WI38 (cell line): ENCODE data around the gene LRMDA.
"Not testable (repeated sequence)": the region's sequence is repeated elsewhere in the genome, so short reads cannot be mapped to it uniquely, and the experiment has no call there.

Experiments used
- H3K4me3 ChIP-seq: 2 replicates; pipeline ENCODE4 v1.5.1; 2011; ENCODE audit warnings: low read depth, mild to moderate bottlenecking, control low read depth, low read length
- CTCF ChIP-seq: IDR thresholded peaks from 2 replicates; pipeline ENCODE4 v1.5.1; 2012; ENCODE audit warnings: low read depth, mild to moderate bottlenecking, control low read depth, low read length

Gene LRMDA

DNA sequence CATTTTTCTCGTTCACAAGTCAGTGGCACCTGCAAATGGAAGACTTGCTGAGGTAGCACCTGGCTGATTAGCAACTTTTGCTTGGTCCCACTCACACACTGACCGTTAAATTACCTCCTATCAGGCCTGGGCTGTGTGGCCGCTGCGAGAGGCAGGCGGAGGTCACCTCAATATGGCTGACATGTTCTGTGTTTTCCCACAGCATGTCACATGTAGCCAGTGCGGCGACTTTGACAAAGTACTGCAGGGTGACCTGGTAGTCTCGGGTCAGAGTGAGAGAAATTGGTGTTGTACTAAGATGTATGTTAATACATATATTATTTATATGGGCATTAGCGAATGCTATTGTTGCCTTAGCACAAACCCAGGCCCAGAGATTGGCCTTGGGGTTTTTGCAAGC, 307.5 kb downstream of the LRMDA start:
- TF ChIP-seq CTCF: no peak
- H3K4me3 ChIP-seq: no peak overlapping the region

GRCh38 chr10:75739414-75740143, 308.2 kb downstream of the LRMDA start:
- TF ChIP-seq CTCF: no peak
- H3K4me3 ChIP-seq: no peak overlapping the region

DNA sequence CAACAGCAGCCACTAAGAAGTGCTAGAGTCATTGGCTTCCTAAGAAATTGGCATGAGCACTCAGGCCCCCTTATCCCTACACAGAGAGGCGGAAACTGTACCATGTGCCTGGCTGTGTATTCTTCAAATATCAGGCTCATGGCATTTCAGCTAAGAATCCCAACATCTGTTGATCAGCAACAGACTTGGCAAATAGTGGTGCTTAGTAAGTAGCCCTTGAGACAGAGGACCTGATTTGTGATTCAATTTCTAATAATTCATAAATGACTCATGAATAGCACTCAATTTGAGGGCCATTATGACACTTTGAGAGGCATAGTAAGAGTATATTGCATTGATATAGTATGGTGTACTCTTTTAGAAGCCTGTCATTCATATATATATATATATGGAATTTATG, 309.1 kb downstream of the LRMDA start:
- H3K4me3 ChIP-seq: no peak overlapping the region
- TF ChIP-seq CTCF: no peak

- H3K4me3 ChIP-seq: no peak overlapping the region
- no peak for TF ChIP-seq CTCF
Measured at GRCh38 chr10:75742355-75742754, 310.9 kb downstream of the LRMDA start.

DNA sequence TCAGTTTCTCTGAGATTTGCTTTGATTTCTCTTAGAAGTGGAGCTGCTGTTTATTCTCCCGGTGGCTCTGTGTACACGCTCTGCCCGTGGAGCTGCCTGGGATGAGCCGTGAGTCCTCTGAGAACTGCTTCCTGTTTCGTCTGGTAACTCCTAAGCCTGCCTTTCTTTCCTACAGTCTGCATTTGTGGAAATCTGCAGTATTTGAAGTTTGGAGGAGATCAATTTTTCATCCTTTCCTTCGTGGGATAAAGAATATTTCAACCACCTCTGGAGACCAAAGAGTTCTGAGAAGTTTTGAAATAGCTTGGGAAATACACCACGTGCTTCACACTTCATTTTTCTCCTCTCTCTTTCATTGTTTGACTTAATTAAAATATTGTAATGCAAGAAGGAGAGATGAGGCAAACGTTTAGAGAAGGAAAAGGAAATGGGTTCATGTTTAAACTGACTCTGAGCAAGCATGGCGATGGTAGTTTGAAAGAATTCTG, 311.9 kb downstream of the LRMDA start:
- no peak for TF ChIP-seq CTCF
- no peak overlapping the region for H3K4me3 ChIP-seq

DNA sequence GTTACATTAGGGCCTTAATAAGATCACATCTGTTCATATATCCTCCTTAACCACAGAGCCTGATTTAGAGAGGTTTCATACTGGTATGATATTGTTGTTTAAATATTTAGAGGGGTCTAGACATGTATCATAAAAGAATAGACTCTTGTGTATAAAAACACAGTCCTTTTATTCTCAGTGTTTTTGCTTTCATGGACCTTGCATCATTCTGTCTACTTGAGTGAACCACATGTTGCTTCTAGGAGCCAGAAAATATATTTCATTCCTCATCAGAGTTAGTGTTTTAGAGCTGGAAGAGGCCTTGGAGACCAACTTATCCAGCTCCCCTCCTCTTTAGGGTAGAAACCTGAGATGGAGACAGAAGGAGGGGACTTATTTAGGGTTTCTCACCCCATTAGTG, 312.8 kb downstream of the LRMDA start:
- H3K4me3 ChIP-seq: no peak overlapping the region
- no peak for TF ChIP-seq CTCF

DNA sequence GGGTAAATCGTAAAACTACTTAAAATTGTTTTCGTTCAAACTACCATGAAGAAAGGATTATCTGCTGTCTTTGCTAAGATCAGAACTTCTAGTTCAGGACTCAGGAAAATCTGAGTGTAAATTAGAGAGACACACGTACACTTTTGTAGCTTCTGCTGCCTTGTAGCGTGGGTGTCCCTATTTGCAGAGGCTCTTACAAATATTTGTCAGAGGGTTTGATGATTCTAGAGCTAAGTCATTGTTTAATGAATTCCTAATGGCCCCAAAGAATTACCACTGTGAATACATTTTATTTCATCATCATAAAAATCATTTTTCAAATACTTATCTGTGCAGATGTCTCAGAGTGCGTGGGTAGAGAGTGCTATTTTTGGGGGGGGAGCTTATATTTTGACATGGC, 314.9 kb downstream of the LRMDA start:
- H3K4me3 ChIP-seq: no peak overlapping the region
- no peak for TF ChIP-seq CTCF

- H3K4me3 ChIP-seq: not testable (repeated sequence)
Measured at GRCh38 chr10:75750093-75750875, 318.9 kb downstream of the LRMDA start.
